ENCODE measurements around the gene UGT1A5.

The UGT1A5 gene

GRCh38 chr2:233807966-233808935 lies 95.5 kb downstream of the UGT1A5 start:
- Histone ChIP-seq H3K27me3 (ENCODE audit: low read length) (no peaks in the 10 kb centered on the region), H3K36me3 (ENCODE audit: low read length) (no peaks in the 10 kb centered on the region), H3K79me2 (ENCODE audit: insufficient read depth, low read length) (no peaks in the 10 kb centered on the region), H2AFZ (ENCODE audit: low read depth, low read length, severe bottlenecking) (no peak overlapping the region), H3K4me2 (ENCODE audit: low read depth, low read length, poor library complexity, severe bottlenecking) (no peak overlapping the region), H3K4me3 (ENCODE audit: insufficient read depth, low read length, poor library complexity, severe bottlenecking) (no peak overlapping the region), H3K27ac (ENCODE audit: low read depth, low read length) (no peak overlapping the region), H3K9me2 (replicated peaks; ENCODE audit: insufficient read depth, low read length) (no peaks in the 10 kb centered on the region), H3F3A (ENCODE audit: insufficient read depth) (no peaks in the 10 kb centered on the region), H3K9ac (ENCODE audit: low read length) (no peak overlapping the region), H3K9me3 (ENCODE audit: insufficient read depth, low read length) (no peaks in the 10 kb centered on the region), H4K20me1 (ENCODE audit: low read depth, low read length) (no peaks in the 10 kb centered on the region)
- TF ChIP-seq CTCF (IDR thresholded peaks at IDR 0.05; ENCODE audit: insufficient read depth, low read length, poor library complexity, severe bottlenecking) (no peak), EZH2phosphoT487 (conservative IDR thresholded peaks at IDR 0.05; ENCODE audit: low read length) (no peak)

DNA sequence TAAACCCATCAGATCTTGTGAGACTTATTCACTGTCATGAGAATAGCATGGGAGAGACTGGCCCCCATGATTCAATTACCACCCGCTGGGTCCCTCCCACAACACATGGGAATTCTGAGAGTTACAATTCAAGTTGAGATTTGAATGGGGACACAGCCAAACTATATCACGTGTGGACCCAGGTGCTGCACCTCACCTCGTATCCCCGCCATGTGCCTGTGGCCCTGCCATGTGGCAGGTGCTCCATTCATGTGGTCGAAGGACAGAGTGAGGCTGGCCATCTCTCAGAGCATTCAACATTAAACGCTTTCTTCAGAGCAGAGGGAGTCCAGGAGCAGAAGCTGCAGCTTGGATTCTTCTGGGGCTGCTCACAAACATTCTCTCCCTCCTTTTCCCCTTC lies 97.7 kb downstream of the UGT1A5 start:
- H3K4me3 ChIP-seq (ENCODE audit: insufficient read depth, low read length, poor library complexity, severe bottlenecking): no peak overlapping the region
- H3K27me3 ChIP-seq (ENCODE audit: low read length): no peaks in the 10 kb centered on the region
- TF ChIP-seq EZH2phosphoT487 (conservative IDR thresholded peaks at IDR 0.05; ENCODE audit: low read length) (no peak), CTCF (IDR thresholded peaks at IDR 0.05; ENCODE audit: insufficient read depth, low read length, poor library complexity, severe bottlenecking) (no peak)

GRCh38 chr2:233811087-233811486 lies 98.4 kb downstream of the UGT1A5 start:
- H3K9me3 ChIP-seq (ENCODE audit: insufficient read depth, low read length): no peaks in the 10 kb centered on the region
- TF ChIP-seq EZH2phosphoT487 (conservative IDR thresholded peaks at IDR 0.05; ENCODE audit: low read length) (no peak), CTCF (IDR thresholded peaks at IDR 0.05; ENCODE audit: insufficient read depth, low read length, poor library complexity, severe bottlenecking) (no peak)
- no peak overlapping the region for H3K27ac ChIP-seq (ENCODE audit: low read depth, low read length)
- H3K36me3 ChIP-seq (ENCODE audit: low read length): no peaks in the 10 kb centered on the region
- no peak overlapping the region for H3K9ac ChIP-seq (ENCODE audit: low read length)
- H3K79me2 ChIP-seq (ENCODE audit: insufficient read depth, low read length): no peaks in the 10 kb centered on the region
- H3F3A ChIP-seq (ENCODE audit: insufficient read depth): no peaks in the 10 kb centered on the region
- no peaks in the 10 kb centered on the region for H3K9me2 ChIP-seq (replicated peaks; ENCODE audit: insufficient read depth, low read length)
- no peak overlapping the region for H3K4me2 ChIP-seq (ENCODE audit: low read depth, low read length, poor library complexity, severe bottlenecking)
- H3K4me3 ChIP-seq (ENCODE audit: insufficient read depth, low read length, poor library complexity, severe bottlenecking): no peak overlapping the region
- no peaks in the 10 kb centered on the region for H3K27me3 ChIP-seq (ENCODE audit: low read length)
- no peak overlapping the region for H2AFZ ChIP-seq (ENCODE audit: low read depth, low read length, severe bottlenecking)
- no peaks in the 10 kb centered on the region for H4K20me1 ChIP-seq (ENCODE audit: low read depth, low read length)

More for the DNA sequence above, 97.7 kb downstream of the UGT1A5 start:
- H3K4me2 ChIP-seq (ENCODE audit: low read depth, low read length, poor library complexity, severe bottlenecking): no peak overlapping the region
- no peaks in the 10 kb centered on the region for H3K36me3 ChIP-seq (ENCODE audit: low read length)
- no peaks in the 10 kb centered on the region for H4K20me1 ChIP-seq (ENCODE audit: low read depth, low read length)
- no peaks in the 10 kb centered on the region for H3K9me3 ChIP-seq (ENCODE audit: insufficient read depth, low read length)
- no peak overlapping the region for H3K9ac ChIP-seq (ENCODE audit: low read length)
- no peak overlapping the region for H3K27ac ChIP-seq (ENCODE audit: low read depth, low read length)
- H3K9me2 ChIP-seq (replicated peaks; ENCODE audit: insufficient read depth, low read length): no peaks in the 10 kb centered on the region
- H3F3A ChIP-seq (ENCODE audit: insufficient read depth): no peaks in the 10 kb centered on the region
- no peaks in the 10 kb centered on the region for H3K79me2 ChIP-seq (ENCODE audit: insufficient read depth, low read length)
- H2AFZ ChIP-seq (ENCODE audit: low read depth, low read length, severe bottlenecking): no peak overlapping the region

Data from SU-DHL-6 (cell line).